ENCODE measurements around the gene TSSC4.

TSSC4 gene

GRCh38 chr11:2426221-2426620, 25.7 kb downstream of the TSSC4 start:
- H3K36me3 ChIP-seq (ENCODE audit: control insufficient read depth, low read length) = no peaks in the 10 kb centered on the region
- H3K4me2 ChIP-seq (ENCODE audit: low read length) = no peak overlapping the region
- no peaks in the 10 kb centered on the region for H3K9me3 ChIP-seq (ENCODE audit: control insufficient read depth, insufficient read depth, low read length)
- no peaks in the 10 kb centered on the region for H3K9me2 ChIP-seq (replicated peaks; ENCODE audit: control insufficient read depth, low read length)
- TF ChIP-seq EZH2phosphoT487 (IDR thresholded peaks at IDR 0.05; ENCODE audit: borderline replicate concordance, low read length) (no peak), CTCF (IDR thresholded peaks at IDR 0.05; ENCODE audit: low read depth, low read length, poor library complexity, severe bottlenecking) (no peak)
- no peaks in the 10 kb centered on the region for H3K27me3 ChIP-seq (ENCODE audit: control insufficient read depth, low read length)
- no peaks in the 10 kb centered on the region for H3K4me1 ChIP-seq (ENCODE audit: control insufficient read depth, low read length)
- H4K20me1 ChIP-seq (ENCODE audit: control insufficient read depth, insufficient read depth, low read depth, low read length) = no peaks in the 10 kb centered on the region
- no peak overlapping the region for H3K27ac ChIP-seq (ENCODE audit: low read depth, low read length)
- H3F3A ChIP-seq (ENCODE audit: control insufficient read depth, insufficient read depth) = no peaks in the 10 kb centered on the region
- H3K79me2 ChIP-seq (ENCODE audit: control insufficient read depth, low read length) = no peaks in the 10 kb centered on the region
- H3K4me3 ChIP-seq (ENCODE audit: low read length) = no peak overlapping the region

- Histone ChIP-seq H3K9me3 (ENCODE audit: control insufficient read depth, insufficient read depth, low read length) (no peaks in the 10 kb centered on the region), H3K27ac (ENCODE audit: low read depth, low read length) (no peak overlapping the region), H3K4me1 (ENCODE audit: control insufficient read depth, low read length) (no peaks in the 10 kb centered on the region), H4K20me1 (ENCODE audit: control insufficient read depth, insufficient read depth, low read depth, low read length) (no peaks in the 10 kb centered on the region), H3K27me3 (ENCODE audit: control insufficient read depth, low read length) (no peaks in the 10 kb centered on the region), H3K36me3 (ENCODE audit: control insufficient read depth, low read length) (no peaks in the 10 kb centered on the region), H3K4me2 (ENCODE audit: low read length) (no peak overlapping the region), H3K9me2 (replicated peaks; ENCODE audit: control insufficient read depth, low read length) (no peaks in the 10 kb centered on the region), H3F3A (ENCODE audit: control insufficient read depth, insufficient read depth) (no peaks in the 10 kb centered on the region), H3K4me3 (ENCODE audit: low read length) (no peak overlapping the region), H3K79me2 (ENCODE audit: control insufficient read depth, low read length) (no peaks in the 10 kb centered on the region)
- TF ChIP-seq CTCF (IDR thresholded peaks at IDR 0.05; ENCODE audit: low read depth, low read length, poor library complexity, severe bottlenecking) (no peak), EZH2phosphoT487 (IDR thresholded peaks at IDR 0.05; ENCODE audit: borderline replicate concordance, low read length) (no peak)
Observed at GRCh38 chr11:2426826-2427521, 26.4 kb downstream of the TSSC4 start.

- no peaks in the 10 kb centered on the region for H3K27me3 ChIP-seq (ENCODE audit: control insufficient read depth, low read length)
- no peak for TF ChIP-seq EZH2phosphoT487 (IDR thresholded peaks at IDR 0.05; ENCODE audit: borderline replicate concordance, low read length)
- TF ChIP-seq CTCF (IDR thresholded peaks at IDR 0.05; ENCODE audit: low read depth, low read length, poor library complexity, severe bottlenecking) = no peak
Observed at GRCh38 chr11:2427721-2428321, 27.3 kb downstream of the TSSC4 start.

More at GRCh38 chr11:2427721-2428321, 27.3 kb downstream of the TSSC4 start:
- Histone ChIP-seq H3F3A (ENCODE audit: control insufficient read depth, insufficient read depth) (no peaks in the 10 kb centered on the region), H3K9me3 (ENCODE audit: control insufficient read depth, insufficient read depth, low read length) (no peaks in the 10 kb centered on the region), H3K4me3 (ENCODE audit: low read length) (no peak overlapping the region), H3K4me2 (ENCODE audit: low read length) (no peak overlapping the region), H3K4me1 (ENCODE audit: control insufficient read depth, low read length) (no peaks in the 10 kb centered on the region), H3K9me2 (replicated peaks; ENCODE audit: control insufficient read depth, low read length) (no peaks in the 10 kb centered on the region), H3K27ac (ENCODE audit: low read depth, low read length) (no peak overlapping the region), H3K36me3 (ENCODE audit: control insufficient read depth, low read length) (no peaks in the 10 kb centered on the region), H3K79me2 (ENCODE audit: control insufficient read depth, low read length) (no peaks in the 10 kb centered on the region), H4K20me1 (ENCODE audit: control insufficient read depth, insufficient read depth, low read depth, low read length) (no peaks in the 10 kb centered on the region)

Data from DOHH2 (cell line).